Activated CD4-positive, alpha-beta T cell treated with anti-CD3 and anti-CD28 coated beads, Interleukin-2, amount 50 U/mL, for 24 hours (primary cell): ENCODE results near the gene SMAD2.

ENCODE experiments used
- DNase-seq, 2 donors: peaks; one replicate each; pipeline ENCODE4 v3.0.0-alpha.2; 2020; ENCODE audit warnings: low read depth in 1 of 2, low spot score in 1 of 2

SMAD2 gene

DNA sequence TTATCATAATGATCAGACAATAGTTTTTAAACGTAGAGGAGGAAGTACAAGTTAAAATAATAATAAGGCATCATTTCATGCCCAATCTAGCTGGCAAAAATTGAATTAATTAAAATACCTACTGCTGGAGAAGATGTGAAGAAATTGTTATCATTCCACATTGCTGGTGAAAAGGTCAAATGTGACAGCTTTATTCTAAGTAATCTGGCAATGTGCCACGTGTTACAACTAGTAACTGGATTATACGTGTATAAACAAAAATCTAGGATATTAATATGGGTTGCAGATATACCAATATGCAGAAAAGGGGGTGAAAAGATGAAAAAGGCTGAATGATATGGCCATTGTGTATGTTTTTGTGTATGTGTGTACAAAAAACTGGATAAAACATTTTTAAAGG, 32.4 kb downstream of the SMAD2 start:
- DNase-seq, result no peak

DNA sequence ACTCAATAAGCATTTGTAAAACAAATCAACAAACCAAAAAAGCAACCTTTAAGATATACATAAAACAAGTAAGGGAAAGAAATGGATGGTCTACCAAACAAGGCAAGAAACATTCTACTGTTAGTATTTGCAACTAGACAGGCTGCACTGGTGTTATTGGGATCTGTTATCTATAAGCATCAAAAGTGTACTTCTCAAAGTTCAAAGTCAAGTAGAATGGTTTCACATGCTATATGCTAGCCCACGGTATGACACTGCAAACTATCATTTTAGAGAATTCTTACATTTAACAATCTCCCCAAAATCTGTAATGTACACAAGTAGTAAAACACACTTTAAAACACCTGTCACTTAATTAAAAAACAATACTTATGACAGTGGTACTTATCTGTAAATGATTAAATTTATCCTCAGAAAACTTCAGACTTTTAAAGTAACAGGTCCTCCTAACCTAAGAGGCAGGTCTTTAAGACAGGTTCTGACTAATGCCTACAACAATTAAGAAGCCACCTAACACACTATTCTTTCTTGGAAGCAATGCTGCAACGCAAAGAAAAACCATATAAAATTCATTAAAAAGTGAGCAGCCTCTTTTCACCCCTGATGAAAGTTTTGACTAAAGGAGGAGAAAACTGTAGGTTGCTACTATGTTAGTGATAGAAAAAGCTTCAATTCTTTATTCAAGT, 34.8 kb downstream of the SMAD2 start:
- DNase-seq, result no peak

DNA sequence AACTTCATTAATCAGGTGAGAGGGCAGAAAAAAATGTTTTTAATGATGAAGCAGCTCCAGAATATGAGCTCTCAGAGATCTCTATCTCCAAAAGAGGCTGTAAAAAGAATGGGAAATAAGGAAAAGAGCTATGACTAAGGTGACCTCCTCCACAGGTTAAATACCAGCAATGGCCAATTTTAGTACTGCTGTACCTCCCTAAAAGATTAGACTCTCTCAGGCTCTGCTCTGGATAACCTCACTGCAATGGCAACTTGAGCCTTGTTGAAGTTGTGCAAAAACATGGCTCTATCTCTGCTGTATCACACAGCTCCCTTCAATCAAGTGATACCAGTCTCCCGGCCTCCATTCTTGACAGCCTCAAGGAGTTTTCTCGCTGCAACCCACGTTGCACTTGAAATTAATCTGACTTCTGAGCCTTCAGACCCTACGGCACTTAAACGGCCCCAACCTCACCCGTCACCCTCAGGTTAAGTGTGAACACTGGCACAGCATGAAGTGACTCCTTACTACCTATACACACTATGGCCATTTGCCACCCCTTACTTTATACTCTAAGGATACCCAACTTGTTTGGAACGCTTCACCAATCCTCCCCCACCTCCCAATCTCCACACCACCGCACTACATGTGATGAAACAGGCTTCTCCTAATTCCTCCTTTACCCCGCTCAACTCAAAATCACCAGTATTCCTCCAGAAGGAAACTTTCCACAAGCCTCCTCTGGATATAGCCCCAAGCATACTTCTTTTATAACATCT, 36.3 kb downstream of the SMAD2 start:
- no peak for DNase-seq

DNA sequence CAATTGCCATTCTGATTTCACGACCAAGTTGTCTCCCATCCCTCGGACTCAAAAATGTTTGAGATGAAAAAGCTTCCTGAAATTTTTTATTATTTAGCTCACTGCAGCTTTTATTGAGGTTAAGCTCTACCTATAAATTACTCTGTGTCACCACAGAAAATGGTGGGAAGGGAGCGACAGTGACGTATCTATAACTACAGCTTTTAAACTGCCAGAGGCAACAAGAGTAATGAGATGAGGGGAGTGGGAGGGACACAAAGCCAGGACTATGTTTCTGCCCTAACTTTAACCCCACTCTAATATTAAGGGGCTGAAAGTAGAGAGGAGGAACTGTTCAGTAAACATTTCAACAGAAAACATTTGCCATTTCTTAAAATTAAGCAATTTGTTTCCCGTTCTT, 37.4 kb downstream of the SMAD2 start:
- DNase-seq, result no peak

DNA sequence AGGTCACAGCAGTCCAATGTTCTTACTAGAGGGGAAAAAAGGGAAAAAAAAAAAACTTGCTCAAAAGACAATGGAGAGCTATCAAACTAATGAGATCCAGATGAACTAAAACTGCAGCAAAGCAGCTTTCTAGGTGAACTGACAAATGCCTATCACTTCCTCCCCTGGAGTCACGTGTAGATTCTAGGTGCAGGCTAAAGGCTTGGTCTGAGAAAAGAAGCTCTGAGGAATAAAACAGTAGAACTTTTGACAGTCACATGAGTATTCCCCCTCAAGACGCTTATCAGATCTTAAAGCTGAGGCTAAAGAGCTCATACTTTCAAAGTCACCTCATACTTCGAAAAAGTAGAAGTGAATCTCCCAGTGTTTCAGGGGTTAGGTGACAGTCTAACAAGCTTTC, 42.3 kb downstream of the SMAD2 start:
- DNase-seq, result no peak

DNA sequence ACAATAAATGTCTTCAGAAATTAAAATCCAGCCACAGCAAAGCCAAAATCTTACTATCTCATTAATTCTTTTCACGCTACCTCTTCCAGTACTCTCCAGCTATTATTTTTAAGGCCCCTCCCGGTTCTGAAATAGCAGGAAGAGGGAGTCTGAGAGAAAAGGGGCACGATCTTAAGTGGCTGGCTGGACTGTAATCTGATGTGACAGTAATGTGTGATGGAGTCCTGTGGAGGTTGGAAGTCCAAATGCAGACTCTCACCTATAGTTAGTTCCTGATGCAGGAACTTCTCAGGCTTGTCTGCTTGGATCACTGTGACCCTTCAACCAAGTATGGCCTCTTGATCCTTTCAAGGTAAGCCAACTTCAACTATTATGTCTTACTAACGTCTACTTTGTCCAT, 43.2 kb downstream of the SMAD2 start:
- no peak for DNase-seq

DNA sequence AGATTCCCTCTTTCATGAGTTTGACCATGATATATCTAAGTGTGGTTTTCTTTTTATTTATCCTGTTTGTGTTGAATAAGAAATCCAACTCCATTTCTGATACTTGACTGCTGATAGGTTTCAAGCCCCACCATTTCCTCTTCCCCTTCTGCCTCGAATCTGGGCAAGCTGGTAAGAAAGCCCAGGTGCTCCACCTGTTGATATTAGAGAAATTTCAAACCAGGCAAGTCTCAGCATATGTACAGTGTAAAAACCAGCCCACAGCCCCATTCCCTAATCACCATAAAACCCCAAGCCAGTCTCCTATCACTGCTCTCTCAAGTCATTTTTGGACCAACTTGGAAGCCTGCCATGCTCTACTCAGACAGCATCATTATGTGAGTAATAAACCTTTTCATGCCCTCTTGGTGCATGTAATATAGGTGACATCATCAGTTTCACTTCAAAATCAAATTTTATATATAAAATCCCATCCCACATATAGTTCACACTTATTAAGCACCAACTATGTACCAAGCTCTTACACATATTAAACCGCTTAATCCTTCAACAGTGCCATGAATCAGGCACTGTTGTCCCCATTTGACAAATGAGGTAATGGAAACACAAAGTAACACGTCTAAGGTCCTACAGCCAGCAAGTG, 46.6 kb downstream of the SMAD2 start:
- DNase-seq, result peak in 1 of 2 donors; percentile 33

DNA sequence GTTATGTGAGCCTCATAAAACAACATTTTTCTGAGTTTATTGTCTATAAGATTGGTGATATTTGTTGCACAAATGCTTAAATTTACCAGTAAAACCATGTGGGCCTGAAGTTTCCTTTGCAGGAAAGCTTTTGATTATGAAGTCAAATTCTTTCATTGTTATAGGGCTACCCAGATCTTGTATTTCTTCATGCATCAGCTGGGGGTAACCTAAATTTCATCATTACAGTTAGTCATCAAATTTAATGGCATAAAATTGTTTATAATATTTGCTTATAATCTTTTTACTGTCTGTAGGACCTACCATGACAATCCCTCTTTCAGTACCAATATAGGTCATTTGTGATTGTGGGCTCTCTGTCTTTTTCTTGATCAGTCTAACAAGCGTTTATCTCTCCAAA, 47.8 kb downstream of the SMAD2 start:
- no peak for DNase-seq

DNA sequence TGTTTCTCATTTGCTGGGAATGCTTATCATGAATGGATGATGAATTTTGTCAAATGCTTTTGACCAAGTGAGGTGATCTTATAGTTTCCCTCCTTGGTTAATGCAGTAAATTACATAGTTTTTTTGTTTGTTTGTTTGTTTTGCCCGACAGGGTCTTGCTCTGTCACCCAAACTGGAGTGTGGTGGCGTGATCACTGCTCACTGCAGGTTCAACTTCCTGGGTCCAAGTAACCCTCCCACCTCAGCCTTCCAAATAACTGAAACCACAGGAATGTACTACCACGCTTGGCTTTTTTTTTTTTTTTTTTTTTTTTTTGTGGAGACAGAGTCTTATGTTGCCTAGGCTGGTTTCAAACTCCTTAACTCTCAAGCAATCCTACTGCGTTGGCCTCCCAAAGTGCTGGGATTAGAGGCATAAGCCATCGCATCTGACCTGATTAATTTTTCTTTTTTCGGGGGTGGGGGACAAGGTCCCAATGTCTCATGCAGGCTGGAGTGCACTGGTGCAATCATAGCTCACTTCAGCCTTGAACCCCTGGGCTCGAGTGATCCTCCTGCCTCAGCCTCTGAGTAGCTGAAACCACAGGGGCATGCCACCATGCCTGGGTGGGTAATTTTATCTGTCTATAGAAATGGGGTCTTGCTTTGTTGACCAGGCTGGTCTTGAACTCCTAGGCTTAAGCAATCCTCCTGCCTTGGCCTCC, 48.6 kb downstream of the SMAD2 start:
- DNase-seq, result no peak

DNA sequence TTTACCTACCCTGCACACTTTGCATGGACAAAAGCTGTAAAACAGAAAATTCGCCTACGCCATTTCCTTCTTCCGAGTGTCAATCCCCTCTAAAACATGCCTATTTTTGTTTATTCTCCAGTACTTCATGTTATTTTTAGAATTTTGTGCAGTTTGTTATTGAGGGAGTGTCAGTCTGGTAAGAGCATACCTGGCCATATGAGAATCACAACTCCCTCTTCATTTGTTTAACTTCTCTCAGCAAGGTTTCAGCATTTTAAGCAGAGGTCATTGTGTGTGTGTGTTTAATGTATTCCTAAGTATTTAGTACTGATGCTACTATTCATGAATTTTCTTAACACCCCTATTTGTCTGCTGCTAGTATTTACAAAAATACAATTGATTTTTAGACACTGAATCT, 49.4 kb downstream of the SMAD2 start:
- DNase-seq, result no peak

DNA sequence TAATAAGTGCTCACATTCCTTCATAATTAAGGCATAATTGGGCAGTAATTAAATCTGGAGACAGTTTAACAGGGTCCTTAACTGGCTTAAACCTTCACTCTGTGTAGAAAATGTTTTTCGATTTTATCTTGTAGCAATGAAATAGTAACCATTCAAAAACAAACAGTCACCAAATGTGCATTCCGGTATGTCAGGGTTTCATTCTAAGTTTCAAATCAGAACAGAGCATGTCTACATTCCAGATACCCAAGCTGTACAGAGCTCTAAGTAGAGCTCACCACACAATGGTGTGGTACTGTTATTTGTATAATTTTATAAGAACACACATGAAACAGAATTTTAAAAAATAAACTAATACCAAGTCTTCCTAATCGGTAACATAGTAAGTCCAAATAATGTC, 52.6 kb downstream of the SMAD2 start:
- DNase-seq, result no peak

DNA sequence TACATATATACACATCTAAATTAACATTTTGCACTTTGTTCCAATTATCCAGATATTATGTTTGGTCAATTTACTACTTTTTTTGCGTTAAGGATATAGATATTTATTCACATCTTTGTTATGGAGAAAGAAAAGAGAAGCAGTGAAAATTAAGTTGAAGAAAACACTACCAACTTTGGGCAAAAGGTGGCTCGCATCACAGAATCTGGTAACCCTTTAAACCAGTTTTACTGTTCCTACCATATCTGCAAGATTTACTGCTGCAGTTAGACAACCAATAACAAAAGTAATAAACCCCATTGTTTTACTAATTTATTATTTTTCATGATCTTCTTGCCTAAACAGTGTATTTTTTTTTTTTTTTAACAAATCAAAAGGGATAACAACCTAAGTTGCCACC, 53.6 kb downstream of the SMAD2 start:
- no peak for DNase-seq

DNA sequence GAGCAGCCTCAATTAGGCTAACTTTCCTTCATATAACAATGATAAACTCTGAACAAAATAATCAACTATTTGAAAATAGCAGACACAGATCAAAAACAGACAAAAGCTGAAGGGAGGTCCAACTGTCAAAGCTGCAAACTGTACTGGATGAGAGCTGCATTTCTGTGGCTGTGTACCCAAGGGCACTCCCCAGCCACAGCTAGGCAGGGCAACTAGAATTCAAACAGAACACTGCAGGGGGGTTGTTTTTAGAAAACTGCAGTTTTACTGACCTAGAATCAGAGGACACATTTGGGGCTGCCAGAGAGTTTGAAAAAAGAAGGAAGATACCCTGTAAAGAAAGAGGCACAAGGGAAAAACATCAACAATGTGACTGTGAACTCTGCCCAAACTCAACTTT, 56.8 kb downstream of the SMAD2 start:
- DNase-seq, result no peak

DNA sequence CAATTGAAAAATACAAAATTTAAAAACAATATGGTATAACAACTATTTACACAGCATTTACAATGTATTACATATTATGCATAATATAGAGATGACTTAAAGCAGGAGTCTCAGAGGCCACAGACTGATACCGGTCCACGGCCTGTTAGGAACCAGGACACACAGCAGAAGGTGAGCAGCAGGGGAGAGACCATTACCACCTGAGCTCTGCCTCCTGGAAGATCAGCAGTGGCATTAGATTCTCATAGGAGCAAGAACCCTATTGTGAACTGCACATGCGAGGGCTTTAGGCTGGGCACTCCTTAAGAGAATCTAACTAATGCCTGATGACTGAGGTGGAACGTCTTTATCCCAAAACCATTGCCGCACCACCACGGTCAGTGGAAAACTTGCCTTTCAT, 58.0 kb downstream of the SMAD2 start:
- DNase-seq, result no peak

DNA sequence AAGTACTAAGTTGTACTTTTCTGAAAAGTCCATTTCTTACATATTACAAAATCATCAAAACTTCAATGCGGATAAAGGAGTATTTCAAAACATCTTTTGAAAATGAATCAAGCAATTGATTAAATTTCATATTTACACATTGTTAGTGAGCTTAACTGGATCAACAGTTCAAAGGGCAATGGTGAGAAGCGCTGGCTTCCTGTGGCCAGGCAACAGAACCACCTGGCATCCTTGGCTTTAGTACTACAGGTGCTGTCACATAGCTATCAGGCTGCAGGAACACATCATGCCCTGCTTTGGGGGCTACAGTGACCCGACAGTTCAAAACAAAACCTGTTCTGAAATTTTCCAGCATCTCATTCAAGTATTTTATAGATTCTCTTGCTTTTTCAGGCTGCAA, 59.2 kb downstream of the SMAD2 start:
- no peak for DNase-seq

DNA sequence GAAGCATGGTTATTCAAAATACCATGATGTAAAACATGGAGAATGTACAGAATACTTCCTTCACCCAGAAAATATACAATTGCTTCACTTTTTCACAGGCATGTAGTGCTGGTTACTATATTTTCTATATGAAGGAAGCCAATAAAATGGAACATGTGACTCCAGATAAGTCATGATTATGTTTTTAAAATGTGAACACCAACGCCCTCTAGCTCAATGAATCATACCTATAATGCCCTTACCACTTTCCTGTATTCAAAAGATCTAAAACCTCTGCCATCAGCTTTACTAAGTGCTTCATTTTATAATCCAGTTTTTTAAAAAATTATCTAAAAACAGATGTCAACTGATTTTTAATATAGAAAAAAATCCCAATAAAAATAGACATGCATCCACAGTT, 59.9 kb downstream of the SMAD2 start:
- DNase-seq, result no peak

DNA sequence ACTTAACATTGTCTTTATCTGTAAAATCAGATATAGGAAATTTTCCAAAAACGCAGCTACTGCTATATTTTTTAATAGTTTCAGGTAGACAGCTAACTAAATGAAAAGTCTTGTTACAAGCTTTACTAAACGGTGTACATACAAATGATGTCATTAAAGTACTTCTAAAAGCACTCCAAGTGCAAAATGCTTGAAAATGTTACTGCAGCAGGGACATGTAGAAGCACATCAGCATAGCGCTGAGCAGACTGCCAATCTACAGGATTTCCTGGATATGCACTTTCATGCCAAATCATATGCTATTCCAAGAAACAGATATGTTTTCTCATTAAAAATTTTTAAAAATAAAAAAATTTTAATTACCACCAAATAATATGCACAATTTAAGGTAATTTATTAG, 61.7 kb downstream of the SMAD2 start:
- no peak for DNase-seq

DNA sequence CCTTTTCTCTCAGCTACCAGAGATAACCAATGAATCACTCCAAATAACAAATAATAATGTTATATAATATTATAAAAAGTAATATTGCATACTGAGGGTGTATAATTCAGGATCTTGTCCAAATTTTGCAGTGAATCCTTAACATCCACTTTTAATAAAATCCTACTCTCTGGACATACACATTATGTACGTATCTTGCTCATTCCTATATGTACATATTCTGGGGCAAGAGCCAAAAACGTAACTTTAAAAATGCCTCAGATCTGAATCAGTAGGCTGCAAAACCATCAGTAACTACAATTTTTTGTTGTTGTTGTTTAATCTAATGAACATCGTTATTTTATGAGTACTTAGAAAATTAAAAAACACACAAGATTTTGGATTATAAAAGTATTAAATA, 65.3 kb downstream of the SMAD2 start:
- no peak for DNase-seq

DNA sequence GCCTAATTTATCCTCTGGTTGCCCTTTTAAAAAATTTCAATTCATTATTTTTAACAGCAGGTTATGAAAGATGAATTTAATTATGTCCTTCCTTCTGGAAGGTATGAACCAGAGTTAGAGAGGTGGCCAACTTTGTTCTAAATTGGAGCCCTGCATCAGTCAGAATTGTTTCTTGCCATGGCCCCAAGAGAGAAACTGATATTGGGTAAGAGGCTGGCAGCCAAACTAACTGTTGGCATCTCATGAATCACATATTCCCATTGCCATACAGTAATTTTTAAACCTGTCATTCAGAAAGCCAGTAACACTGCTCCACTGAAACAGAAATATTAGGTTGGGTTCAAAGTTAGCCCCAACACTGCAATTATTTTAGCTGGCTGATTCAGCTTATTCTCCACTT, 67.4 kb downstream of the SMAD2 start:
- no peak for DNase-seq

DNA sequence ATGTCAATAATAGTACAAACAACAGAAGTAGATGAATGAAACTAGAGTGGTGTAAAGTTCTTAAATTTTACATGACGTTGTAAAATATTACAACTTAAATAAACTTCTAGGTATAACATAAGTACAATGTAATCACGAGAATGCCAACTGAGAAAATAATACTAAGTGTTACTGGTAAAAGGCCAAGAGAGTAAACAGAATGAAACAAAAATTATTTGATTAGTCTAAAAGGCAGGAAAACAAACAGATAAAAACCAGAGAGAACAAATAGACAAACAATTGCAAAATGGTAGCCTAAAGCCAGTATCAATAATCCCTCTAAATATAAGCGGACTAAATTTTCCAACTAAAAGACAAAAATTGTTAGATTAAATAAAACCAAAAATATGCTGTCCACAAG, 71.9 kb downstream of the SMAD2 start:
- no peak for DNase-seq

DNA sequence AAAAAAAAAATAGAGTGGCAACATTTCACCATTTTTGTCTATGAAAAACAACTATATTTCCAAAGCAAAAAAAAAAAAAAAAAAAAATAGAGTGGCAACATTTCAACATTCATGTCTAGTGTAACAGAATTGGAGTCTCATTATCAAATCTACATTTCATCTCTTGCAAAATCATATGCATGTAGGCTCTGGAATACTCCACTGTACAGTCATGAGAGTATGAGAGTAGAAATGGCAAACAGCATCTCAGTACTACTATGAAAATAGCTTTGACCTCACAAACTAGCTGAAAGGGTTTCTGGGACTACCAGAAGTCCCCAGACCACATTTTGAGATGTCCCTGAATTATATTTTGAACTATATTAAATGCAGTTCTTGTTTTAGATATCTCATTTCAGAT, 82.8 kb downstream of the SMAD2 start:
- no peak for DNase-seq

DNA sequence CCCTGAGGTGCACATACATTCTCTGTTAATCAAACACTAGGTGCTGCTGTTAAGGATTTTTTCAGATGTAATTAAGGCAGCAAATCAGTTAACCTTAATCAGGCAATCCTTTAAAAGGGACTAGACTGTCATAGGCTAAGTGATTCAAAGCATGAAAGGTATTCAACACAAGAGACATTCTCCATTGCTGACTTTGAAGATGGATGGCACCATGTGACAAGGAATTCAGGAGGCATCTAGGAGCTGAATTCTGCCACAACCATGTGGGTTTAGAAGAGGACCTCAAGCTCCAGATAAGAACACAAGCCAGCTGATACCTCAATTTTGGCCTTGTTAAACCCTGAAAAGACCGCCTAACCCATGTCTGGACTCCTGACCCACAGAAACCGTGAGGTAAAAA, 84.0 kb downstream of the SMAD2 start:
- no peak for DNase-seq
